GM23338 (cell line): ENCODE results near the gene TWF2. TPM values are rescaled to one million over a fixed set of nuclear protein-coding genes. Genes with fewer than 3 reads are reported as not detected.

ENCODE experiments used
- ATAC-seq: fragments of 200-7000 bp; cut with Tn5 transposase; 3 replicates; pipeline ENCODE4 v1.9.1; 2020
- DNase-seq: peaks from one replicate; pipeline ENCODE4 v3.0.0-alpha.2; 2015; ENCODE audit warnings: low spot score
- H2AFZ ChIP-seq: fragments of 200-600 bp; sonication (generic); 2 replicates; pipeline ENCODE4 v1.8.0; 2016; ENCODE audit warnings: antibody characterized with exemption, mild to moderate bottlenecking, moderate library complexity
- H3F3A ChIP-seq: fragments of 200-600 bp; sonication (generic); replicated peaks from 2 replicates; pipeline ENCODE4 v1.8.0; 2017; ENCODE audit warnings: antibody characterized with exemption, mixed run types, low read depth
- H3K27ac ChIP-seq: fragments of 200-600 bp; sonication (generic); 2 replicates; pipeline ENCODE4 v1.6.1; 2016; ENCODE audit warnings: low read depth
- H3K27me3 ChIP-seq: fragments of 200-600 bp; sonication (generic); 2 replicates; pipeline ENCODE4 v1.8.0; 2016; ENCODE audit warnings: mild to moderate bottlenecking, mixed run types, moderate library complexity; ENCODE audit not compliant: insufficient read depth
- H3K36me3 ChIP-seq: fragments of 200-600 bp; sonication (generic); 2 replicates; pipeline ENCODE4 v1.8.0; 2016; ENCODE audit warnings: mild to moderate bottlenecking; ENCODE audit not compliant: insufficient read depth
- H3K4me1 ChIP-seq: fragments of 200-600 bp; sonication (generic); 2 replicates; pipeline ENCODE4 v1.8.0; 2016; ENCODE audit warnings: mild to moderate bottlenecking, moderate library complexity; ENCODE audit not compliant: insufficient read depth
- H3K4me2 ChIP-seq: fragments of 200-600 bp; sonication (generic); 2 replicates; pipeline ENCODE4 v1.7.1; 2017; ENCODE audit warnings: mixed run types
- H3K4me3 ChIP-seq: fragments of 200-600 bp; sonication (generic); 2 replicates; pipeline ENCODE4 v1.6.1; 2016; ENCODE audit warnings: mixed run types
- H3K79me2 ChIP-seq: fragments of 200-600 bp; sonication (generic); replicated peaks from 2 replicates; pipeline ENCODE4 v1.8.0; 2017; ENCODE audit warnings: mild to moderate bottlenecking; ENCODE audit not compliant: insufficient read depth
- H3K9me2 ChIP-seq: fragments of 200-600 bp; sonication (generic); 2 replicates; pipeline ENCODE4 v1.8.0; 2017; ENCODE audit not compliant: insufficient read depth
- H4K20me1 ChIP-seq: fragments of 200-600 bp; sonication (generic); replicated peaks from 2 replicates; pipeline ENCODE4 v1.8.0; 2017; ENCODE audit warnings: mild to moderate bottlenecking; ENCODE audit not compliant: insufficient read depth
- H3K27ac Mint-ChIP-seq: 2 replicates; pipeline ENCODE4 v1.8.0; 2020; ENCODE audit warnings: inconsistent platforms, mild to moderate bottlenecking, moderate library complexity, mixed read lengths
- H3K27me3 Mint-ChIP-seq: 3 replicates; pipeline ENCODE4 v1.8.0; 2022; ENCODE audit warnings: low read depth, mild to moderate bottlenecking, moderate library complexity, mixed read lengths, inconsistent platforms; ENCODE audit not compliant: insufficient read depth, poor library complexity
- H3K36me3 Mint-ChIP-seq: 3 replicates; pipeline ENCODE4 v1.8.0; 2021; ENCODE audit warnings: low read depth, mild to moderate bottlenecking, inconsistent platforms, moderate library complexity, mixed read lengths
- H3K4me1 Mint-ChIP-seq: 3 replicates; pipeline ENCODE4 v1.8.0; 2020; ENCODE audit warnings: mild to moderate bottlenecking, inconsistent platforms, mixed read lengths
- H3K4me3 Mint-ChIP-seq: 3 replicates; pipeline ENCODE4 v1.8.0; 2021; ENCODE audit warnings: moderate library complexity, mild to moderate bottlenecking, inconsistent platforms, mixed read lengths
- H3K9me3 Mint-ChIP-seq: 3 replicates; pipeline ENCODE4 v1.8.0; 2020; ENCODE audit warnings: moderate library complexity, mild to moderate bottlenecking, inconsistent platforms, mixed read lengths
- CREB1 ChIP-seq: fragments of 250-450 bp; sonication (Bioruptor Pico); IDR thresholded peaks from 2 replicates; pipeline ENCODE4 v1.5.0; 2020; ENCODE audit warnings: low read depth, mild to moderate bottlenecking, moderate library complexity
- CTCF ChIP-seq, 2 experiments: fragments of 200-600 bp in 1 of 2; sonication (generic) in 1 of 2; conservative IDR thresholded peaks; 2 replicates each; pipeline versions ENCODE4 v1.5.1 to v1.6.1; 2016 to 2017; ENCODE audit warnings: antibody characterized with exemption in 2 of 2, low read depth in 2 of 2, mild to moderate bottlenecking in 2 of 2, moderate library complexity in 1 of 2
- ETS1 ChIP-seq: IDR thresholded peaks from 2 replicates; pipeline ENCODE4 v1.6.1; 2016; ENCODE audit warnings: antibody characterized with exemption
- EZH2 ChIP-seq: fragments of 200-600 bp; sonication (generic); IDR thresholded peaks from one replicate; pipeline ENCODE4 v1.8.0; 2017; ENCODE audit warnings: antibody characterized with exemption, mild to moderate bottlenecking, low read depth; ENCODE audit not compliant: unreplicated experiment
- POLR2AphosphoS5 ChIP-seq: IDR thresholded peaks from 2 replicates; pipeline ENCODE4 v1.6.1; 2016; ENCODE audit warnings: antibody characterized with exemption, low read depth
- REST ChIP-seq: IDR thresholded peaks from one replicate; pipeline ENCODE4 v1.6.1; 2018; ENCODE audit warnings: antibody characterized with exemption; ENCODE audit not compliant: unreplicated experiment
- STAT1 ChIP-seq: IDR thresholded peaks from one replicate; pipeline ENCODE4 v1.6.1; 2016; ENCODE audit warnings: antibody characterized with exemption; ENCODE audit not compliant: unreplicated experiment
- ZNF114 ChIP-seq: fragments of 250-450 bp; sonication (Bioruptor Pico); IDR thresholded peaks from 2 replicates; pipeline ENCODE4 v1.5.0; 2020; ENCODE audit warnings: mild to moderate bottlenecking, moderate library complexity
- ZNF331 ChIP-seq: fragments of 250-450 bp; sonication (Bioruptor Pico); IDR thresholded peaks from 2 replicates; pipeline ENCODE4 v1.5.0; 2020; ENCODE audit warnings: low read depth, mild to moderate bottlenecking, moderate library complexity
- polyA plus RNA-seq: library from polyadenylated mRNA; unstranded; fragments of >200 nt; fragmentation: Nextera tagmentation; extraction: Ambion mirVana; gene quantifications from 2 replicates; pipeline ENCODE4 v1.2.1, GENCODE V29; 2016
- total RNA-seq: library from RNA; depleted of rRNA; stranded (reverse); fragments of >200 nt; shearing (Covaris generic); gene quantifications from 2 replicates; pipeline ENCODE4 v1.2.3, GENCODE V29; 2014

TWF2 gene
- total and polyA plus RNA-seq, 2 experiments from 2014 or later = 38.9 to 120 TPM

- peaks cover 52% of the 10 kb centered on the region for H3K27me3 Mint-ChIP-seq
These were observed 9.2 kb upstream of the TWF2 start for GRCh38 chr3:52248165-52248541.

GRCh38 chr3:52247409-52248164 lies 8.6 kb upstream of the TWF2 start:
- peaks cover 3% of the 10 kb centered on the region; the same call in 1 of the 2 replicates for H3K36me3 ChIP-seq
- no peak overlapping the region for H2AFZ ChIP-seq
- H3K4me1 Mint-ChIP-seq = peaks cover 5% of the 10 kb centered on the region
- no peak overlapping the region; the same call in 2 of the 3 replicates for H3K4me3 Mint-ChIP-seq
- peaks cover 6% of the 10 kb centered on the region; the same call in 2 of the 3 replicates for H3K9me3 Mint-ChIP-seq
- H3K4me2 ChIP-seq = no peak overlapping the region
- DNase-seq (no peak), ATAC-seq (no peak)
- H3K4me3 ChIP-seq = no peak overlapping the region
- H3K27ac ChIP-seq = no peak overlapping the region
- H3K27ac Mint-ChIP-seq = no peak overlapping the region
- peaks cover 7% of the 10 kb centered on the region; the same call in 2 of the 3 replicates for H3K36me3 Mint-ChIP-seq
- H3K9me2 ChIP-seq = no peaks in the 10 kb centered on the region
- H3F3A ChIP-seq = peaks cover 8% of the 10 kb centered on the region
- peaks cover 11% of the 10 kb centered on the region; the same call in 1 of the 2 replicates for H3K4me1 ChIP-seq
- peaks cover 44% of the 10 kb centered on the region for H3K27me3 ChIP-seq
- no peaks in the 10 kb centered on the region for H3K79me2 ChIP-seq
- peaks cover 52% of the 10 kb centered on the region for H3K27me3 Mint-ChIP-seq
- H4K20me1 ChIP-seq = peaks cover 6% of the 10 kb centered on the region; the same call in 1 of the 2 replicates
- TF ChIP-seq ETS1 (no peak), ZNF331 (CRISPR knock-in tag) (no peak), EZH2 (no peak), CTCF (conservative IDR thresholded peaks at IDR 0.05; ENCODE audit: low read depth in 2 of 2) (no peak), REST (no peak), STAT1 (no peak), ZNF114 (no peak), POLR2AphosphoS5 (no peak)

More at GRCh38 chr3:52248165-52248541, 9.2 kb upstream of the TWF2 start:
- peaks cover 5% of the 10 kb centered on the region; the same call in 2 of the 3 replicates for H3K9me3 Mint-ChIP-seq
- Histone ChIP-seq H3F3A (peaks cover 8% of the 10 kb centered on the region), H3K27me3 (peaks cover 41% of the 10 kb centered on the region), H2AFZ (no peak overlapping the region), H3K4me1 (peaks cover 11% of the 10 kb centered on the region; the same call in 1 of the 2 replicates), H3K9me2 (no peaks in the 10 kb centered on the region), H3K27ac (no peak overlapping the region), H3K79me2 (no peaks in the 10 kb centered on the region), H4K20me1 (peaks cover 6% of the 10 kb centered on the region; the same call in 1 of the 2 replicates), H3K4me2 (no peak overlapping the region), H3K36me3 (peaks cover 3% of the 10 kb centered on the region; the same call in 1 of the 2 replicates), H3K4me3 (no peak overlapping the region)
- DNase-seq = no peak
- H3K4me3 Mint-ChIP-seq = no peak overlapping the region
- peaks cover 12% of the 10 kb centered on the region; the same call in 2 of the 3 replicates for H3K36me3 Mint-ChIP-seq
- no peak for ATAC-seq
- TF ChIP-seq CREB1 (CRISPR knock-in tag) = no peak
- H3K27ac Mint-ChIP-seq = no peak overlapping the region
- H3K4me1 Mint-ChIP-seq = peaks cover 5% of the 10 kb centered on the region
